ENCODE data around the gene ECE2.

ECE2 gene

DNA sequence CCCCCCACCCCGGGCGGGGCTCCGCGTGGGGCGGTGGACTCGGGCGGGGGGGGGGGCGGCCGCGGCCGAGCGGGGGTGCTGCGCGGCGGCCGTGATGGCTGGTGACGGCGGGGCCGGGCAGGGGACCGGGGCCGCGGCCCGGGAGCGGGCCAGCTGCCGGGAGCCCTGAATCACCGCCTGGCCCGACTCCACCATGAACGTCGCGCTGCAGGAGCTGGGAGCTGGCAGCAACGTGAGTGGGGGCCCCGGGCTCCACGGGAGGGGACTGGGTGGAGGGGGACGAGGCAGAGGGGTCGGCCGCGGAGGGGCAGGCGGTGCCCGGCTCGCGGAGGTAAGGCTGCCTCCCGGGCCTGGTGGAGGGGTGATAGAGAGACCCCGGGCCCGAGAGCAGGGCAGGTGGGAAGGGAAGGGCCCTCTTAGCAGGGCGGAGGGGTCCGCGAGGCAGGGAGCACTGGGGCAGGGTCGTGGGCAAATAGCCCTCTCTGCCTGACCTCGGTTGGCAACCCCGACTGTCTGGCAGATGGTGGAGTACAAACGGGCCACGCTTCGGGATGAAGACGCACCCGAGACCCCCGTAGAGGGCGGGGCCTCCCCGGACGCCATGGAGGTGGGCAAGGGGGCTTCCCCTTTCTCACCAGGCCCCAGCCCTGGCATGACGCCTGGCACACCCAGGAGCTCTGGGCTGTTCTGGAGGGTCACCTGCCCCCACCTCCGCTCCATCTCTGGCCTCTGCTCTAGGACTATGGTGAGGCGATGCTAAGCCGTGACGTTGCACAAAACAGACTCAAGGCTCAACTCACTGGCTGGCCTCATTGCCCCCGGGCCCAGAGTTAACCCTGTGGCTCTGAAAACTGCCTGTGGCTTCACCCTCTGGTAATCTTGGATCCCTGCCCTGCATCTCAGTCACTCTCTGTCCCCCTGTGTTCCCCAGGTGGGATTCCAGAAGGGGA lies at the start of gene ECE2:
Gene ECE2 (plus strand): TSS at position 62 of the 950 bp plus-strand sequence. CDS start 132 bp downstream, at position 194.
- no peak for DNase-seq

GRCh38 chr3:184227481-184227935 lies 48.3 kb upstream of the ECE2 start:
- peak; percentile 59 to 66 (median 61) for DNase-seq

GRCh38 chr3:184228376-184229137 lies 47.3 kb upstream of the ECE2 start:
- DNase-seq, result no peak

DNA sequence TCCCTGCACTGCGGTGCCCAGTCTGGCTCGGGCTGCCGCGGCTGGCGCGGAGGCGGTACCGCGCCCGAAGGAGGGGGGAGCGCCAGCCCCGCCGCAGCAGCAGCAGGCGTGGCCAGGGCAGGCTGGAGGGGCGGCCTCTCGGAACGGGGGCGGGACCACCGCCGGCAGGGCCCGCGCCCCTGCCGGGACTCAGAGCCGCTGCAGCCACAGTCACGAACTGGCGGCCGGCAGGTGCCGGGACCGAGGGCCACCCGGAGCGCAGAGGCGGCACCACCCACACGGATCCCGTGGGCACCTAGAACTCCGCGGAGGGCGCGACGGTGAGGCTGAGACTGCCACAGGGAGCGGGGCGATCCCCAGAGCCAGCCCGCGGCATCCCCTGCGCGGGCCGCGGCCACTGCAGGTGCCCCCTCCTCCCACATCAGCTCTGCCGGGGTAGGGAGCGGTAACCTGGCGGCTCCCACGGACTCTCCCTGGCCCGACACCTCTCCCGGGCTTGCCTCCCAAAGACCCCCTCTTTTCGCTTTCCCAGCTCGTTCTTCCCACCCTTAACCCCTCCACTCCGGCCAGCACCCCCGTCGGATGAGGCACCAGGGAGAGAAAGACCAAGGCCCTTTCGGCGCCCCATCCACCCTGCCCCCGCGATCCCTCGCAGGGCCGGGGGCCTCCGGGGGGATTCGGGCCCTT lies 46.3 kb upstream of the ECE2 start, which contains the start of gene VWA5B2:
Gene VWA5B2 (plus strand): TSS at position 192 of the 687 bp plus-strand sequence. CDS start 944 bp downstream, outside the sequence.
- peak; percentile 60 to 78 (median 64) for DNase-seq

- peak in 2 of 3 donors; percentile 16 to 18 for DNase-seq
These were observed 45.7 kb upstream of the ECE2 start for GRCh38 chr3:184230081-184230602.

- peak in 2 of 3 donors; percentile 10 to 12 for DNase-seq
These were observed 45.0 kb upstream of the ECE2 start for GRCh38 chr3:184230603-184231528.

DNA sequence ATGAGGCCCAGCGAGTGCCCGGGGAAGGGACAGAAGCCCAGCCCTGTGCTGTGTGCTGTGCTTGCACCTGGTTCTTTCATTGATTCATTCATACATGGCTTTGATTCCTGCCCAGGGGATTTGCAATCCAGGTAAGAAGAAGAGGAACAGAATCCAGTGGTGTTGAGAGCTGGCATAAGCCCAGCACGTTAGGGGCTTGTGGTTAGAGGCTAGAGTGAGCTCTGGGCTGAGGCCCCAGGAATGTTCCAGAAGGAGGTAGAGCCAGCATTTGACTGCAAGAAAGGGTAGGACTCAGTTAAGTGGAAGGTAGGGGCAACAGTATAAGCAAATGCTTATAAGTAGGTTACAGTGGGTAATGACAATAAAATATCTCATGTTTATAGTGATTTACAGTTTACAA lies 44.2 kb upstream of the ECE2 start:
- DNase-seq, result no peak

DNA sequence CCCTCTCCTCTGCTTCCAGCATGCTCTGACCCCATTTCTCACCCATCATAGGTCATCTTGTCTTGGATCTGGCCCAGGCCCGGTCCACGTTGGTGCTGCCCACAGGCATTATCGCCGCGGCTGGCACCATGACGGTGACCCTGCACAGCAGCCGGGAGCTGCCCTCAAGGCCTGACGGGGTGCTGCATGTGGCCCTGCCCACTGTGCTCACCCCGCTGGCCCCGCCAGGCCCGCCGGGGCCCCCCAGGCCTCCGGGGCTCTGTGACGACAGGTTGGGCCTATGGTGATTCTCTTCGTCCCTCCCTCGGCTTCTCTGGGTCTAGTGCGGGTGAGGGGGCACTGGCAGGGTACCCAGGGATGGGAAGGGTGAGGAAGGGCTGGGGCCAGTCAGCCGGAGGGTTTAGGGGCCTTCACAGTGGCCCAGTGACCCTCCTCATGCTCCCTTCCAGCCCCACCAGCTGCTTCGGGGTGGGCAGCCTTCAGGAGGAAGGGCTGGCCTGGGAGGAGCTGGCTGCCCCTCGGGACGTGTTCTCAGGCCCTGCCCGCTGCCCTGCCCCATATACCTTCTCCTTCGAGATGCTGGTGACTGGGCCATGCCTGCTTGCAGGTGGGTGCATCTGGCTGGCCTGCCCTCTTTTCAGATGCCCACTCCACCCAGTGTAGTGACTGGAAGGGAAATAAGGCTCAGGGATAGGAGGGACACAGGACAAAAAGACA lies 42.5 kb upstream of the ECE2 start:
- DNase-seq, result no peak

DNA sequence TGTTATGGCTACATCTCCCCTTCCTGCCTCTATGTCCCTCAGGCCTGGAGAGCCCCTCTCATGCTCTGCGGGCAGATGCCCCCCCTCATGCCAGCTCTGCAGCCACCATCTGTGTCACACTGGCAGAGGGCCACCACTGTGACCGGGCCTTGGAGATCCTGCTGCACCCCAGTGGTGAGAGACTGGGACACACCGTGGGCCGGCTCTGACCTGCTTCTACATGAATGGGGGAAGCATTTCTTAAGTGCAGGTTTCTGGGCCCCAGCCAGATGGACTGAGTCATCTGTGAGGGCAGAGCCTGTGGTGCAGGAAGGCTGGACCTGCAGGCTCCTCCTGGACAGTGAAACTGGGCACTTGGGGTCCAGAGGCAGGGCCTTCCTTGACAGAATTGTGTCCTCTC lies 41.6 kb upstream of the ECE2 start:
- DNase-seq, result peak in 1 of 3 donors; percentile 13

GRCh38 chr3:184234671-184235380 lies 41.0 kb upstream of the ECE2 start:
- DNase-seq, result no peak

DNA sequence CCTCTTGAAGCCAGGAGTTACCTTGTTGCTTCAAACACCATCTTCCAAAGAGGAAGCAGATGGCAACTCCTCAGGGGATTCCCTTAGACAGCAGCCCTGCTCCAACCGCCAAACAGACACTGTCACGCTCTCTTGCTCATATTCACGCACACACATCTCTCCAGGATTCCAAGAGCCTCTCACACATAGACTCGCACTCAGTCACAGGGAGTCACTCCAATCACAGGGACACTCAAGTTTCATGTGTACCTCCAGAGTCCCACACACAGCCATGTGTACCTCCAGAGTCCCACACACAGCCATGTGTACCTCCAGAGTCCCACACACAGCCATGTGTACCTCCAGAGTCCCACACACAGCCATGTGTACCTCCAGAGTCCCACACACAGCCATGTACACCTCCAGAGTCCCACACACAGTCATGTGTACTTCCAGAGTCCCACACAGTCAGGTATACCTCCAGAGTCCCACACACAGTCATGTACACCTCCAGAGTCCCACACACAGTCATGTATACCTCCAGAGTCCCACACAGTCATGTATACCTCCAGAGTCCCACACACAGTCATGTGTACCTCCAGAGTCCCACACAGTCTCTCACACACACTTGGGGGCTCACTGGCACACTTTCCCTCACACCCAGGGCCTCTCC lies 40.3 kb upstream of the ECE2 start:
- DNase-seq, result no peak

- no peak for DNase-seq
These were observed 39.8 kb upstream of the ECE2 start for GRCh38 chr3:184236033-184236410.

- no peak for DNase-seq
These were observed 39.2 kb upstream of the ECE2 start for GRCh38 chr3:184236636-184237035.

DNA sequence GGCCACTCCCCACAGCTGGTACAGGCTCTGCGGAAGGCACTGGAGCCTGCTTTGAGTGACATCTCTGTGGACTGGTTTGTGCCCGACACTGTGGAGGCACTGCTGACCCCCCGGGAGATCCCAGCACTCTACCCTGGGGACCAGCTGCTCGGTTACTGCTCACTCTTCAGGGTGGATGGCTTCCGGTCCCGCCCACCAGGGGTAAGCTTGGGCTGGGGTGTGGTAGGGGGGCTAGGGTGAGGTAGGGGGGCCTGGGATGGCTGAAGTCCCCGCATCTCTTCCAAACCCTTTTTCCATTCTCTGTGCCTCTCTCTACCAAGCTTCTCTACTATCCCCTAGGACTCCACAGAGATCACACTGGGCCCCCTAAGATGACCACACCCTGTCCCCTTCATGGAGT lies 38.6 kb upstream of the ECE2 start:
- no peak for DNase-seq

DNA sequence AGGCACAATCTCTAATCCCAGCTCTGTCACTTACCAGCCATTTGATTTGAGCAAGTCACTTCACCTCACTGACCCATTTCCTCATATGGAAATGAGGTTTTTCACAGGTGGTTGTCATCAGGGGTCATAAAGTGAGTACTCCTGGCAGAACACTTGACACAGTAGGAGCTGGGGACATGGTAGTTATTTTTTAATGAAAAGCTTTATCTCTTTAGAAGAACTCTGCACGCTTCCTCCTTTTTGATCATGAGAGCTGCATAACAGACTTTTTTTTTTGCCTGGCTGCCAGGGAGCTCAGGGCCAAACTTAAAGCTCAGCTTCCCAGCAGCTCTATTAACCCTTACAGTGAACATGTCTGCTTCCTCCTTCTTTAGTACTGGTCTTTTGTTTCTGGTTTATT lies 38.0 kb upstream of the ECE2 start:
- no peak for DNase-seq

GRCh38 chr3:184238246-184238818 lies 37.5 kb upstream of the ECE2 start:
- no peak for DNase-seq

DNA sequence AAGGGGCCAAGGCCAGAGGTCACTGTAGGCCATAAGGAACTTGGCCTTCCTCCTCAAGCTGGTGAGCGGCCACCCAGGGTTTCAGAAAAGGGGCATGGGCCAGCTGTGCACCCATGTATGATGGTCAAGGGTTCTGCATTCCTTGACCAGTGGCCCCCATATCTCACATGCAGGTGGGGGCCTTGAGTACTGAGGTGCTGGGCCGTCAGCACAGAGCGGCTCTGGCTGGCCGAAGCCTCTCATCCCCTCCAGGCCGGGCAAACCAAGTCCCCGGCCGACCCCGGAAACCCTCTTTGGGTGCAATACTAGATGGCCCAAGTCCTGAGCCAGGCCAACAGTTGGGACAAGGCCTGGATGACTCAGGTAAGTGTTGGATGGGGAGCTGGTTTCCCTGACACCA lies 36.6 kb upstream of the ECE2 start:
- no peak for DNase-seq

DNA sequence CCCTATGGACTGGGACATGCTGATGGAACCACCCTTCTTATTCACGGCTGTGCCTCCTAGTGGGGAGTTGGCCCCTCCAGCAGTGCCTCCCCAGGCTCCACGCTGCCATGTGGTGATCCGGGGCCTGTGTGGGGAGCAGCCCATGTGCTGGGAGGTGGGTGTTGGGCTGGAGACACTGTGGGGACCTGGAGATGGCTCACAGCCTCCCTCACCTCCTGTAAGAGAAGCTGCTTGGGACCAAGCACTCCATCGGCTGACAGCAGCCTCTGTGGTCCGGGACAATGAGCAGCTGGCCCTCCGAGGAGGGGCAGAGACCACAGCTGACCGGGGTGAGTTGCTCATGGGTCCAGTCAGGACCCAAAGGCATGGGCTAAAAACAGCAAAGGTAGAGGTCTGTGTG lies 36.1 kb upstream of the ECE2 start:
- DNase-seq, result no peak
